Stimulated activated CD8-positive, alpha-beta memory T cell treated with anti-CD3 and anti-CD28 coated beads, Interleukin-15, amount 100 ng/mL, for 4 hours (primary cell): ENCODE measurements around the gene E4F1.

Experiments
- DNase-seq, 2 donors: peaks; one replicate each; pipeline ENCODE4 v3.0.0-alpha.2; 2020; ENCODE audit warnings: low read depth in 2 of 2

The E4F1 gene, protein sequence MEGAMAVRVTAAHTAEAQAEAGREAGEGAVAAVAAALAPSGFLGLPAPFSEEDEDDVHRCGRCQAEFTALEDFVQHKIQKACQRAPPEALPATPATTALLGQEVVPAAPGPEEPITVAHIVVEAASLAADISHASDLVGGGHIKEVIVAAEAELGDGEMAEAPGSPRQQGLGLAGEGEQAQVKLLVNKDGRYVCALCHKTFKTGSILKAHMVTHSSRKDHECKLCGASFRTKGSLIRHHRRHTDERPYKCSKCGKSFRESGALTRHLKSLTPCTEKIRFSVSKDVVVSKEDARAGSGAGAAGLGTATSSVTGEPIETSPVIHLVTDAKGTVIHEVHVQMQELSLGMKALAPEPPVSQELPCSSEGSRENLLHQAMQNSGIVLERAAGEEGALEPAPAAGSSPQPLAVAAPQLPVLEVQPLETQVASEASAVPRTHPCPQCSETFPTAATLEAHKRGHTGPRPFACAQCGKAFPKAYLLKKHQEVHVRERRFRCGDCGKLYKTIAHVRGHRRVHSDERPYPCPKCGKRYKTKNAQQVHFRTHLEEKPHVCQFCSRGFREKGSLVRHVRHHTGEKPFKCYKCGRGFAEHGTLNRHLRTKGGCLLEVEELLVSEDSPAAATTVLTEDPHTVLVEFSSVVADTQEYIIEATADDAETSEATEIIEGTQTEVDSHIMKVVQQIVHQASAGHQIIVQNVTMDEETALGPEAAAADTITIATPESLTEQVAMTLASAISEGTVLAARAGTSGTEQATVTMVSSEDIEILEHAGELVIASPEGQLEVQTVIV

DNA sequence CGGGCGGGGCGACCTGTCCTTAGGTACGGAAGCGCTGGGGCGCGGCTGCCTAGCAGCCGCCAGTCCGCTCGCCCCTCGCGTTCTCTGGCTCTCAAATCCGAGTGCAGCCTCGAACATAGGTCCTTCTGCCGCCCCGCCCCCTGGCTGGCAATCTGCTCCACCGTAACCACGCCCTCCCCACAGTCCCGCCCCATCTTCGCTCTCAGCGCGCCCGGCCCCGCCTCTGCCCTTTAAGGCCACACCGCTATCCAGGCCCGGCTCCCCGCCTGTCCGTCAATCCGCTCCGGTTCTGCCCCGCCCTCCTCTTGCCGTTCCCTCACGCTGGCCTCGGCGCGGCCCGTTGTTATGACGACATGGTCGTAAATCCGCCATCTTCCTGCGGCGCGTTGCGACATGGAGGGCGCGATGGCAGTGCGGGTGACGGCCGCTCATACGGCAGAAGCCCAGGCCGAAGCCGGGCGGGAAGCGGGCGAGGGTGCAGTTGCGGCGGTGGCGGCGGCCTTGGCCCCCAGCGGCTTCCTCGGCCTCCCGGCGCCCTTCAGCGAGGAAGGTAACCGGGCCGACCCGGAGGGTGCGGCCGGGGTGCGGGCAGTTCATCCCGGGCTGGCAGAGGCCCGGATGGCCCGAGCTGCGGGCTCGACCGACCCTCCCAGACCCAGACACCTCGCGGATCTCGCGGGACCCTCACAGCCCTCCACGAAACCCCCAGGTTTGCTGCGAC, at the start of gene E4F1:
TSS of gene E4F1 (plus strand) at position 371 of the 721 bp plus-strand sequence. CDS start at position 394, 23 bp downstream.
- peak; percentile 98 to 99 for DNase-seq

GRCh38 chr16:2173916-2174315, 49.5 kb upstream of the E4F1 start:
- no peak for DNase-seq

DNA sequence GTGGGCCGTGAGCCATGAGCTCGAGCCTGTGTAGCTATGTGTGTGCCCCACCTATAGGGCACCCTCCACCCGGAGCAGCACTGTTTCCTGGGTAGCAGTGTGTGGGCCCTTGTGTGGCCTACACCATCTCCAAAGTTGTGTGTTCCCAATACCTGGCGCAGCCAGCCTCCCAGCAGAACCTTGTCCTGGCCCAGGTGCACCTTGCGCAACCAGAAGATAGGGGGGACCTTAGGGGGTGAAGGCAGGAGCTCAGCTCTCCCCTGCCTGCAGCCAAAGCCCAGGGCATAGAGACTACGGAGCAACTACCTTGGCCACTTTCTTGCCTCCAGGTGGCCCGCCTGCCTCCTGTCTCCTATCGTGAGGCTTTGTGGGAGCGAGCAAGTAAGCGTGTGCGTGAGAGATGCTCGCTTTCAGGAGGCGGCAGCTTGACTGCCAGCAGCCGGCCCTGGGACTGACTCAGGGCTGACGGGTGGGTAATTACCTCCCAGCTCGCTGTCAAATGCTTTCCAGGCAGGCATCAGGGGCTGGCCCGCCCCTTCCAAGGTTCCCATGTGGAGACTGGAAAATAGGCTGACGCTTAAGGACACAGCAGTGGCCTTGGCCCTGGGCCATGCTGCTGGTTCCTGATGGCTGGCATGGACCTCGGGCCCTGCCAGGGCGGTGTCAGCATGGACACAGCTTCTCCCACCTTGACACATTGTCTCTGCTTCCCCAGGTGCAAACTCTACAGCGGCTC, 48.8 kb upstream of the E4F1 start:
- DNase-seq = no peak

DNA sequence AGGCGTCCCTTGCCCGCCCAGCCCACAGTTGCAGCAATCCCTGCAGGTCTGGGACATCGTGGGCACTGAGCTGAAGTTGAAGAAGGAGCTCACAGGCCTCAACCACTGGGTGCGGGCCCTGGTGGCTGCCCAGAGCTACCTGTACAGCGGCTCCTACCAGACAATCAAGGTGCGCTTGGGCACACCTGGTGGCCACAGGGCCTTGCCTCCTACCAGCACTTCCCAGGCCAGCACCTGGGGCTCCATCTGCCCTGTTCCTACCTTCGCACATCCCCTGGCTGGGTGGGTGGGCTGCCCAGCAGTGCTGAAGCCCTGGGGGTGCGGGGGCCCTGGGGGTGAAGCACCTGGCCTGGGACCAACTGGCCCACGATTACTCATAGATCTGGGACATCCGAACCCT, 47.9 kb upstream of the E4F1 start:
- DNase-seq = no peak

DNA sequence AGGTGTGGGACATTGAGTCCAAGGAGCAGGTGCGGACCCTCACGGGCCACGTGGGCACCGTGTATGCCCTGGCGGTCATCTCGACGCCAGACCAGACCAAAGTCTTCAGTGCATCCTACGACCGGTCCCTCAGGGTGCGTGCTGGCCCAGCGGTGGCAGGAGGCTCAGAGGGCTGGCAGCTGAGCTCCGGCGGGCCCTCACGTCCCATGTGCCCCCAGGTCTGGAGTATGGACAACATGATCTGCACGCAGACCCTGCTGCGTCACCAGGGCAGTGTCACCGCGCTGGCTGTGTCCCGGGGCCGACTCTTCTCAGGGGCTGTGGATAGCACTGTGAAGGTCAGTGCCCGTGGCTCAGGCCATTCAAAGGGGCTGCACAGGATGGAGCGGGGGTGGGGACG, 47.3 kb upstream of the E4F1 start:
- DNase-seq = no peak

- DNase-seq = no peak
Measured at GRCh38 chr16:2177101-2177500, 46.3 kb upstream of the E4F1 start.

DNA sequence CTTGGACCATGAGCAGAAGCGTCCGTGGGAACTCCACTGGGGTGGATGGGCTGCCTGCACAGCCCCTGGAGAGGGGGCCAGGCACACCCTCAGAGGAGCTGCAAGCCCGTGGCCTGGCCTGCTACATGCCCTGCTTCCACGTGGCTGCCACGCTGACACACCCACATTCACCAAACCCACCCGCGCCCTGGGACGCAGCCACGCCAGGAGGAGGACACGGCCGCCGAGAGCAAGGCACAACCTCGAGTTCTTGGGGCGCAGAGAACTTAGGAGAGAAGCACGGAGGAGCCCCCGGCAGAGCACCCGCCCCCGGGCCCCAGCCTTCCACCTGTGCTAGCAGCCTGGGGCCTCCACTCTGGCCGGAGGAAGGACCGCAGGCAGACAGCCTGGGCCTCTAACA, 45.8 kb upstream of the E4F1 start:
- DNase-seq = no peak

GRCh38 chr16:2178321-2179106, 44.9 kb upstream of the E4F1 start:
- DNase-seq = no peak

DNA sequence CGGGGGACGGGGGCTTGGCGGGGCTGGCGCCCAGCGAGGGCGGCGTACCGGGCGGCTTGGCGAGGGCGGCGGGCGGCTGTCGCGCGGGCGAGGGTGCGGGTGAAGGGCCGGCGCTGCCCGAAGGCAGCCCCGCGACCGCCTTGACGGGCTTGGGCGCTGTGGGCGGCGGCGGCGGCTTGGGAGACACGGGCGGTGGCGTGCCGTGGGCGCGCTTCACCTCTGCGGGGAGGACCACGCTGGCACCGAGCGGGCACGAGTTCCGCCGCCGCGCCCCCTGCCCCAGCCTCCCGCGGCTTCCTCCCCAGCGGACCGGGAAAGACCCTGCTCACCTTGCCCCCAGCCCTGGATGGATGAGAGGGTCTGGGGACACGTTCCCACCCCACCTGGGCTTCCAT, 44.3 kb upstream of the E4F1 start:
- DNase-seq = no peak

DNA sequence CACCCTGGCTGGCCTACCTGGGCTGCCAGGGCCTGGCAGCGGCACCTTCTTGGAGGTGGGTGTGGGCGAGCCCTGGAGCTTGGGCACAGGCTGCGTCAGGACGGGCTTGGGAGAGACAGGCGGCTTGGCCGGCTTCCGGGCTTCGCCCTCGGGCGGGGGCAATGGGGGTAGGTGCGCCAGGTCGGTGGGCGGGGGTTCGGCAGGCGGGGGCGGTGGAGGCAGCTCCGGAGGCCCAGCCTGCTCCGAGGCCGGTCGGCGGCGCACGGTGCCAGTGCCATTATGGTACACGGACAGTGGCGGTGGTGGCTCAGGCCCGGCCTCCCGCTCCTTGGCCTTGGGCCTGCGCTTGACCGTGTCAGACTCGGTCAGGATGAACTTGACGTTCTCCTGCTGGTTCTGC, 43.8 kb upstream of the E4F1 start:
- DNase-seq = no peak

DNA sequence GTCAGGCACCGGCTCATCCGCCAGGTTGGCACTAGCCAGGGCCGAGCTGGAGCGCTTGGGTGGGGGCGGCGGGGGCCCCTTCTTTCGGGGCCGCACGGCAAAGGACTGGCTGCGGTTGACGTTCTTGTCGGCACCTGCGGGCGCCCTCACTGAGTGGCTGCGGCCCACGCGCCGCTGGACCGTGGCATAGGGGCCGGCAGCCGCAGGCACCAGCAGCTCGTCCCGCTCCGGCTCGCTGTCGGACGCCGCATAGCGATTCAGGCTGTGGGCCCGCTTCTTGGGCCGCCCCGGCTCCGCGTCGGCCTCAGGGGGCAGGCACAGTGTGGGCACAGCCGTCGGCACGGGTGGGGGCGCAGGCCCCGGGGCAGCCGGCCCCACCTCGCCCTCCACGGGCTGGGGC, 42.9 kb upstream of the E4F1 start:
- DNase-seq = no peak

GRCh38 chr16:2180962-2181923, 42.1 kb upstream of the E4F1 start:
- DNase-seq = no peak

DNA sequence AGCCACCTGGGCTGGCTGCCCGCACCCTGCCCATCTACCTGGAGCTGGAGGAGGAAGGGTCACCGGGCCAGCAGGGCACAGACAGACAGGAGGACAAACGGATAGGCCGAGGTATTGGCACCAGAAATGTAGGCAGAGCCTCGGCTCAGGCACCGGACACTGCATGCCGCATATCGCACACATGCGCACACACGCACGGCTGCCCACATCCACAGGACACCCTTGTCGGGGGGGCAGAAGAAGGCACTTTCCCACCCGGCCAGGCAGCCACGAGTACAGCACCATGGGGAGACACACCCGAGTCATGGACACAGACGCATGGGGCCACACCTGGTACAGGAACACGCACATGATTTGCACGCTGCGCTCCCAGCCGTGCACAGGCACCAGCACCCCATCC, 41.4 kb upstream of the E4F1 start:
- no peak for DNase-seq

DNA sequence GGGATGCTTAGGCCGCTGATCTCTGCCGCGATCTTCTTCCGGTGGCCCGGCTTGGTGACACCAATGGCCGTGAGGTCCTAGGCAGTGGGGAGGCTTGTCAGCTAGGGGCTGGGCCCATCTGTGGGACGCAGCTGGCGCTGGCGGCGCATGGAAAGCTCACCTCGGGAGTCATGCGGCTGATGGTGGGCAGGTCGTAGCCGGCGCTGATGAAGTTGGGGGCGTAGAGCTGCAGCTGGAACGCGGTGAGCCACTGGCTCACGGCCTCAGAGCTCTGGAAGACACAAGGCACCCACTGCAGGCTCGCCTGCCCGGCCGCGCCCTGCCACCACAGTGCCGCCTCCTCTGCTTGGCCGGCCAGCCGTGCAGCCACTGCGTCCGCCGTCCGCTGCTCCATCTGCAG, 39.7 kb upstream of the E4F1 start:
- no peak for DNase-seq

GRCh38 chr16:2184346-2184745, 39.0 kb upstream of the E4F1 start:
- DNase-seq = no peak

DNA sequence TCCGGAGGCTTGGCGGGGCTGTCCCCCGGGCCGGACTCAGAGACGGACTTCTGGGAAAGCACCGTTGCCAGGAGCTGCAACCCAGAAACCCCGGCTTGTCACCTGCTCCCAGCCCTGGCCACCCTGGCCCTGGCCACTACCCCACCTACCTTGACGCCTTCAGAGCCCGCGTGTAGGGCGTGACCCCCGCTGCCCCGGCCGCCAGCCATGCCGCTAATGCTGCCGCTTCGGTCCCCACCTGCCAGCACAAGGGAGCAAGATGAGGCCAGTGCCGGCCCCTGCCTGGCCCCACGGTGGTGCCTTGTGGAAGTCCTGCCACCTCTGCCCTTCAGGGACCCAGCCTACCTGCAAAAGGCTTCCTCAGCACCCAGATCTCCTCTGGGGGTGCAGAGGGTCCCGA, 38.4 kb upstream of the E4F1 start:
- no peak for DNase-seq

GRCh38 chr16:2186064-2186463, 37.3 kb upstream of the E4F1 start:
- DNase-seq = no peak

DNA sequence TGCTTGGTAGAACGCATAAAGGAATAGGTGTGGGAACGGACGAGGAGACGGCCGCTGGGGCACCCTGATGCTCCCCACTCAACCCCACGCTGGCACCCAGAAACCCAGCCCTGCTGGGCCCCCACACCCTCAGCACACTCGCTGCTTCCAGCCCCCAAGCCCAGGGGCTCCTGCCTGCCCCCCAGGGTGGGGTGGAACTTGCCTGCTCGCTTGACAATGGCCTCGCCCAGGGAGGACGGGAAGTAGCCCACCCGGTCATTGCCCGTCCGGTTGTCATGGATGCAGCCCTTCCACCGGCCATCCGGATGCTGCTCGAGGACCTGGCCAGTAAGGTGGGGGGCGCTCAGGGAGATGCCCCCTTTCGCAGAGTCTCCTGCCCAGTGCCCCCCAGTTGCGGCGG, 36.9 kb upstream of the E4F1 start:
- DNase-seq = no peak

DNA sequence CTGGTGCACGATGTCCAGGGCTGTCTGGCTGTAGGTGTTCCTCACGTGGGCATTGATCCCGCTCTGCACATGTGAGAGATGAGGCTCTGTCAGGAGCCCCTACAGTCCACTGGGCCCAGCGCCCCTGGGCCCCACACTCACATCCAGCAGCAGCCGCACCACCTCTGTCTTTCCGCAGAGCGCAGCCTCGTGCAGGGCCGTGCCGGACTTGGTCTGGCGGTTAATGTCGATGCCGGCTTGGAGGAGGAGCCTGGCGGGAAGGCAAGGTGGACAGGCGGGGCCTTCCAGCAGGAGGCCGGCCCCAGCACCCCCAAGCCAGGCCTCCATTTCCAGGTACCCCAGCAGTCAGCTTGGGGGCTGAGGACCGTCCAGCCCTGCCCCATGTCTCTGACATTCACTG, 36.2 kb upstream of the E4F1 start:
- DNase-seq = no peak

- no peak for DNase-seq
Measured at GRCh38 chr16:2188395-2188794, 35.0 kb upstream of the E4F1 start.
